HG02870 (cell line): ENCODE data around the gene GTF3C6.
"Not testable (repeated sequence)": the region's sequence is repeated elsewhere in the genome, so short reads cannot be mapped to it uniquely, and the experiment has no call there.

Source experiments
- ATAC-seq: cut with Tn5 transposase; IDR thresholded peaks from one replicate; pipeline ENCODE4 v1.9.1; 2021; ENCODE audit warnings: mild to moderate bottlenecking, moderate library complexity; ENCODE audit not compliant: unreplicated experiment

The GTF3C6 gene

DNA sequence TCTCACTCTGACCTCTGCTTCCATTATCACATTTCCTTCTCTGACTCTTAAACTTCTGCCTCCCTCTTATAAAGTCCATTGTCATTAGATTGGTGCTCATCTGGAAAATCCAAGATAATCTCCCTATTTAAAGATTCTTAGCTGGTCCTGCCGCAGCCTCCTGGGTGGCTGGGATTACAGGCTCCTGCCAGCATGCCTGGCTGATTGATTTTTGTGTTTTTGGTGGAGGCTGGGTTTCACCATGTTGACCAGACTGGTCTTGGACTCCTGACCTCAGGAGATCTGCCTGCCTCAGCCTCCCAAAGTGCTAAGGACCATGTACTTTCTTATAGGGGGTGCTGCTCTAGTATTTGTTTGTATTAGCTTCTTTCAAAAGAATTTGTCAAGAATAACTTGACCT is 18.1 kb downstream of the GTF3C6 start:
- no peak for ATAC-seq

DNA sequence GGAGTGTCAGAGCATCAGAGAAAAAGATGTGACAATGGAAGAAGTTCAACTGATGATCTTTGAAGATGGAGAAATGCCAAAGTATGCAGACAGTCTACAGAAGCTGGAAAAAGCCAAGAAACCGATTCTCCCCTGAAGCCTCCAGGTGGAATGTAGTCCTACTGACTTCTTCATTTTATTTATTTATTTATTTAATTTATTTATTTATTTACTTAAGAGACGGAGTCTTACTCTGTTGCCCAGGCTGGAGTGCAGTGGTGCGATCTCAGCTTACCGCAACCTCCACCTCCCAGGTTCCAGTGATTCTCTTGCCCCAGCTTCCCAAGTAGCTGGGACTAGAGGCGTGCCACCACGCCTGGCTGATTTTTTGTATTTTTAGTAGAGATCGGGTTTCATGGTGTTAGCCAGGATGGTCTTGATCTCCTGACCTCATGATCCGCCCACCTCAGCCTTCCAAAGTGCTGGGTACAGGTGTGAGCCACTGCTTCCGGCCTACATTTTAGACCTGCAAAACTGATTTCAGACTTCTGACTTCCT is 21.1 kb downstream of the GTF3C6 start:
- ATAC-seq, result no peak

DNA sequence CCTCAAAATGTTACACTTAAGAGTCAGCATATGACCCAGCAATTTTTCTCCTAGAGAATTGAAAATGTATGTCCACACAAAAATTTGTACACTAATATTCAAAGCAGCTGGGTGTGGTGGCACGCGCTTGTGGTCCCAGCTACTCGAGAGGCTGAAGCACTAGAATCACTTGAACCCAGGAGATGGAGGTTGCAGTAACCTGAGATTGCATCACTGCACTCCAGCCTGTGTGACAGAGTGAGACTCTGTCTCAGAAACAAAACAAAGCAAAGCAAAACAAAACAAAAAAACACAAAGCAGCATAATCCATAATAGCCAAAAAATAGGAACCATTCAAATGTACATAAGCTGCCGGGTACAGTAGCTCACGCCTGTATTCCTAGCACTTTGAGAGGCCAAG is 21.7 kb downstream of the GTF3C6 start:
- ATAC-seq, result no peak

DNA sequence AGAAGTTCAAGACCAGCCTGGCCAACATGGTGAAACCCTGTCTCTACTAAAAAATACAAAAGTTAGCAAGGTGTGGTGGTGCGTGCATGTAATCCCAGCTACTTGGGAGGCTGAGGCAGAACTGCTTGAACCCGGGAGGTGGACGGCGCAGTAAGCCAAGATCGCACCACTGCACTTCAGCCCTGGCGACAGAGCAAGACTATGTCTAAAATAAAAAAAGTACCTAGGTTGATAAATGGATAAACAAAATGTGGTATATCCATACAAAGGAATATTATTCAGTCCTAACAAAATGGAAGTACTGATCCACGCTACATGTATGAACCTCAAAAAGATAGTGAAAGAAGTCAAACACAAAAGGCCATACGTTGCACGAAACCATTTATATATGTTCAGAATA is 22.1 kb downstream of the GTF3C6 start:
- no peak for ATAC-seq

DNA sequence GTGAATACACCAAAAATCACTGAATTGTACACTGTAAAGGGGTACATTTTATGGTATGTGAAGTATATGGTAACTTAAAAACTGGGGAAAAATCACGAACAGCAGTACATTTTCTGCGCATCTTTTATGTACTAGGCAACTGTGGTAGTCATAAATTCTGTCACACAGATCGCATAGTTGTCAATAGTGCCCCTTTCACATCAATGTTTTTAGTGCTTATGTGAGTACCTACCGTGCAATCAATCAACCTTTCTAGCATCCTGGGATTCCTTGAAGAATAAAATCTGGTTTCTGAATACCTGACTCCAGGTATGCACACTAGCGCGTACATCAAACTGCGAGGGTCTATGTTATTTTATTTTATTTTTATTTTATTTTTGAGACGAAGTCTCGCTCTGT is 22.7 kb downstream of the GTF3C6 start:
- no peak for ATAC-seq

DNA sequence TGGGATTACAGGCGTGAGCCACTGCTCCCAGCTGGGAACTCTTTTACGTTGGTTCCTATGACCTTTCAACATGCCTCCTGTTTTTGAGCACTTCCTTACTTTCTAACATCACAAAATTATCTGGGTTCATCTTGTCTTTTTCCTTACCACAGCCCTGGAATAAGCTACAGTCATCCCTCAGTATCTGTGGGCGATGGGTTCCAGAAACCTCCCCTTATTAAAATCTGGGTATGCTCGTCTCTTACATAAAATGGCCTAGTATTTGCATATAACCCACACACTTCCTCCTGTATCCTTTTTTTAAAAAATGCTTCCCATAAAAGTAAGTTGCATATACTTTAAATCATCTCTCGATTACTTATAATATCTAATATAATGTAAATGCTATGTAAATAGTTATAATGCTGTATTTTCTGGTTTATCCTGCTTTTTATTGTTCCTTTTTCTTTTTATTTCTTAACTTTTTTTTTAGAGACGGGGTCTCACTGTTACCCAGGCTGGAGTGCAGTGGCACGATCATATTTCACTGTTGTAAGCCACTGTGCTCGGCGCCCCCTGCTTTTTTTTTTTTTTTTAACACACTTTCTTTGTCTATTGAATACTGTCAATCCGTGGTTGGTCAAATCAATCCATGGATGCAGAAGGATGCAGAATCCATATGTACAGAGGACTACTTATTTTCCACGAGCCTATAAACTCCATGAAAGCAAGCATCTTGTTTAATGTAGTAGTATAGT is 32.5 kb downstream of the GTF3C6 start:
- no peak for ATAC-seq

DNA sequence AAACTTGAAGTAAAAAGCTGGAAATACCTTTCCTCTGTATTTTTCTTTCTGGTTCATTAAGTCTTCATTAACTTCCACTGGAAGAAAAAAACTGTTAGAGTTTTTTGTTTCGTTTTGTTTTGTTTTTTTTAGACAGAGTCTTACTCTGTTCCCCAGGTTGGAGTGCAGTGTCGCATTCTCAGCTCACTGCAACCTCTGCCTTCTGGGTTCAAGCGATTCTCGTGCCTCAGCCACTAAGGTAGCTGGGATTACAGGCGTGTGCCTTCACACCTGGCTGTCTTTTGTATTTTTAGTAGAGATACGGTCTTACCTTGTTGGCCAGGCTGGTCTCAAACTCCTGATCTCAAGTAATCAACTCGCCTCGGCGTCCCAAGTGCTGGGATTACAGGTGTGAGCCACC is 38.2 kb downstream of the GTF3C6 start:
- no peak for ATAC-seq

DNA sequence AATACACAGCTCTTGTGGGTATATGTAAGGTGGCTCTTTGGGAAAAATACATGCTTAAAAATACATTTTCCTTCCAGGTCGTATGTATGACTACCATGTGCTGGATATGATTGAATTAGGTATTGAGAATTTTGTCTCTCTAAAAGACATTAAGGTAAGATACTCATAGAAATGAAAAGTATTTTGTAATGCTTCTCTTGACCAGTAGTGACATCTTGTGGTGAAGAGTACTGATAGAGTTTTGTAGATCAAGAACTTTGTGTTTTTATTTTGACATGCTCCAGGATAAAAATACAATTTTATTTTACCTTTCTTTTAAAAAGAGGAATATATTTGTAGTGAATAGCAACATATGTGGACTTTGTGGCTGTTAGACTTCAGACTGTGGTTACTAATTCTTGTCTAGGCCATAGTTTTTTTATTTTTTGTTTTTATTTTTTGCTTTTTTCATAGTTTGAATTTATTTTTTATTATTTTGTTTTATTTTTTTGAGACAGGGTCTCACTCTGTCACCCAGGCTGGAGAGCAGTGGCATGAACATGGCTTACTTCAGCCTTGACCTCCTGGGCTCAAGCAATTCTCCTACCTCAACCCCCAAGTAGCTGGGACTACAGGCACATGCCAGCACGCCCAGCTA is 41.2 kb downstream of the GTF3C6 start:
- no peak for ATAC-seq

DNA sequence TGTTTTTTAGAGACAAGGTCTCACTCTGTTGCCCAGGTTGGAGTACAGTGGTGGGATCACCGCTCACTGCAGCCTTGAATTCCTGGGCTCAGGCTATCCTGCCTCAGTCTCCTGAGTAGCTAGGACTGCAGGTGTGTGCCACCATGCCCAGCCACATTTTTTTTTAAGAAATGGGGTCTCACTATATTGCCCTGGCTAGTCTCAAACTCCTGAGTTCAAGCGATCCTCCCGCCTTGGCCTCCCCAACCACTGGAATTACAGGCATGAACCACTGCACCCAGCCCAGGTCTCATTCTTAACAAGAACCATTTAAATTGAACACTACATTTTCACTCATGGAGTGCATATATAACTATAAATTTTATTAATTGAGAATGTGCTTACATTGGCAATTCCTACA is 43.8 kb downstream of the GTF3C6 start:
- no peak for ATAC-seq

DNA sequence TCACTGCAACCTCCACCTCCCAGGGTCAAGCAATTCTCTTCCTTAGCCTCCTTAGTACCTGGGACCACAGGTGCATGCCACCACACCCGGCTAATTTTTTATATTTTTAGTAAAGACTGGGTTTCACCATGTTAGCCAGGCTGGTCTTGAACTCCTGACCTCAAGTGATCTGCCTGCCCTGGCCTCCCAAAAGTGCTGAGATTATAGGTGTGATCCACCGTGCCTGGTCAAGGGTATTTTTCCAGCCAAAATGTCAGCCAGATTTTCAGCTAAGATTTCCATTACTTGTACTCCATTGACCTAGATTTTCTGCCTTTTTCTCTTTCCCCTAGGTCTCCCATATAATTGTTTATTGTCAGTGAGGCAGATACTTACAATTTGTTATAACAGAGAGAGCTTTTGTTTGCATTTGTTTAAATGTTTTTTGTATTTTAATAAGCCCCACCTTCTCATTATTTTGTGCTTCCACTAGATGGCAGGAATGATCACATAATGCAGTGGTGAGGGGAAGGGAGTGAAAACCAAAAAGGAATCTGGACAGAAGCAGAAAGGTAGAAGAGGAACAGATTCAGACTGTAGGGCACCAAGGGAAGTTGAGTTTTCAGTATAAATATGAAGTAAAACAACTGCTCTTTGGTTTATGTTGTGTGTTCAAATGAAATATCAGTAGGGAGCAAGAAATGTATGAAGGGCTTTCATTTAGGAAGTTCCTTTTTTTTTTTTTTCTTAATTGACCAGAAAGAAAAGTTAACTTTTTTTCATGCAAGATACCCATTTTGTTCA is 53.0 kb downstream of the GTF3C6 start:
- ATAC-seq, result no peak

DNA sequence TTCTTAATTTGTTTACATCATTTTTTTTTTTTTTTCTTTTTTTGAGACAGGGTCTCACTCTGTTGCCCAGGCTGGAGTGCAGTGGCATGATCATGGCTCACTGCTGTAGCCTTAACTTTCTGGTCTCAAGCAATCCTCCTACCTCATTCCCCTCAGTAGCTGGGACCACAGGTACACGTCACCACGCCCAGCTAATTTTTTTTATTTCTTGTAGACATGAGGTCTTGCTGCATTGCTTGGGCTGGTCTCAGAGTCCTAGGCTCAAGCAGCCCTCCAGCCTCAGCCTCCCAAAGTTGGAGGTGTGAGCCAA is 53.6 kb downstream of the GTF3C6 start:
- no peak for ATAC-seq

DNA sequence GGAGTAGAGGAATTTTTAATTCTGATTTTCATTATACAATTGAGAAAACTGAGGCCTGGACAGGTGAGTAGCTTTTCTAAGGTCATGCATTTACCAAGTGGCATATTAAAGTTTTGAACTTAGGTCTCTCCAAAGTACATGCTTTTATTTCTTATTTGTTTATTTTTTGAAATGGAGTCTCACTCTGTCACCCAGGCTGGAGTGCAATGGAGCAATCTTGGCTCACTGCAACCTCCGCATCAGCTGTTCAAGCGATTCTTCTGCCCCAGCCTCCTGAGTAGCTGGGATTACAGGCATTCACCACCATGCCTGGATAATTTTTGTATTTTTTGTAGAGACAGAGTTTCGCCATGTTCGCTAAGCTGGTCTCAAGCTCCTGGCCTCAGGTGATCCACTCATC is 54.0 kb downstream of the GTF3C6 start:
- not testable (repeated sequence) for ATAC-seq

DNA sequence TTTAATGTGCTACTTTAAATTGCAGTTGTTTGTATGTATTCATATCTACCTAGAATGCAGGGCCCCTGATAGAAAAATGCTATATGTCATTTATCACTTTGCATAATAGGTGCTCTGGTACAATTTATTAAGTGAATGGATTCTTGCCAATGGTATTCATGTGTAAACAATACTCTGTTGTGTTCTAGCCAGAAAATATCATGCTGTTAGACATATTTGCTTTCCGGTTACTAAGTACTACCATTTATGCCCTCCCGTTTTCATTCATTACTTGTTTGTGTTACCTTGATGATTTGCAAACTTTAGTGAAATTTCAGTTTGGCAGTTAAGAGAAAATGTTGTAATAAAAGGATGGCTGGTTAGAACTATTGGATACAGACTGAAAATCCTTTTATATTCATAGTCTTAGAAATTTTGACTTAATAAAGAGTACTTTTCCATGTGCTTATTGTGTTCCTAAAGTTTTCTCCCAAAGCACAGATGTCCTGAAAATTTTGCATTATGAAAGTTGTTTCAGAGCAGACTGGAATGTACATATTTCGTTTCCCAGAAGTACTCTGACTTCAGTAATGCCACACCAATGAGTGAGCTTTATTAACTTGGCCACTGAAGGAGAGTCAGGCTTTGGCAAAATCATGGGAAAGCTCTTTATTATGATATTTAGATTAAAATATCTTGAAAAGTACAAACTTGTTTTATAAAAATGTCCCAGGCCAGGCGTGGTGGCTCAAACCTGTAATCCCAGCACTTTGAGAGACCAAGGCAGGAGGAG is 54.8 kb downstream of the GTF3C6 start:
- no peak for ATAC-seq

DNA sequence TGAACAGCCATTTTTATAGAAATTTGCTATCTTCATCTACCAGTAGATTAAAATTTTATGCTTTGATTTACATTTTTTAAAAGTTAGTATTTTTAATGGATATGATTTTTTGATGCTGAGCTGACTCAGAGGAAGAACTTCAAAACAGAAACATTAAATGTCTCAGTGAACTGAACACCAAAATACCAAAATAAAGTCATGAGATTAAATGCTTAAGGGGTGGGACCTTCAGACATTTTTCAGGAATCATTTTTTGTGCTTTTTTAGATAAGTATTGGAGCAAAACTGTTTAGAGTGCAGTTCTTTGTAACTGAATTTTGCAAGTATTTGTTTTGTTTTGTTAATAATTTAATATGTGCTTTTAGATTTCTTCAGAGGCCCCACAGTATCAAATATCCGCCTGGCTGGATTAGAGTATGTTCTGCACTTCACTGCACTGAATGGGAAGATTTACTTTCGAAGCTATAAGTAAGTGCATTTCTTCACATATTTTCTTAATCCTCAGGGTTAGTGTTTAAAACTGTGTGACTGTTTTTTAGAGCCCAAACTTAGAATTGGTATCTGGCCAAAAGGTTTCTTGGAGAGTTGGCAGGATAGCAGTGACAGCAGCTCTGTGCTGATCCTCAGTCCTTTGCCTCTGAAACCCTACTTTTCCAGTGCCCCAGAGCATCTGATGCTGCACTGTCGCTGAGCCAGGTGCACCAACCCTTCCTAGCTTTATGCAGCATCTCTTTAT is 57.1 kb downstream of the GTF3C6 start:
- ATAC-seq, result no peak

DNA sequence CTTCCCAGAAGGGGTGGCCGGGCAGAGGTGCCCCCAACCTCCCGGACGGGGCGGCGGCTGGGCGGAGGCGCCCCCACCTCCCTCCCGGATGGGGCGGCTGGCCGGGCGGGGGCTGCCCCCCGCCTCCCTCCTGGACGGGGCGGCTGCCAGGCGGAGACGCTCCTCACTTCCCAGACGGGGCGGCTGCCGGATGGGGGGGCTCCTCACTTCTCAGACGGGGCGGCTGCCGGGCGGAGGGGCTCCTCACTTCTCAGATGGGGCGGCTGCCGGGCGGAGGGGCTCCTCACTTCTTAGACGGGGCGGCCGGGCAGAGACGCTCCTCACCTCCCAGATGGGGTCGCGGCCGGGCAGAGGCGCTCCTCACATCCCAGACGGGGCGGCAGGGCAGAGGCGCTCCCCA is 58.7 kb downstream of the GTF3C6 start:
- ATAC-seq, result not testable (repeated sequence)
